H9 (cell line): ENCODE measurements around the gene PAX3. TPM values are rescaled to one million over a fixed set of nuclear protein-coding genes. Genes with fewer than 3 reads are reported as not detected.

Experiments used
- DNase-seq: peaks from one replicate; pipeline ENCODE4 v3.0.0-alpha.2; 2017
- H2AFZ ChIP-seq: one replicate; pipeline ENCODE4 v1.6.1; 2013; ENCODE audit warnings: mild to moderate bottlenecking, low read length, control low read depth, moderate library complexity
- H2AK5ac ChIP-seq: 2 replicates; pipeline ENCODE4 v1.6.1; 2013; ENCODE audit warnings: low read length, control low read depth, mixed read lengths; ENCODE audit not compliant: insufficient read length
- H2BK120ac ChIP-seq: one replicate; pipeline ENCODE4 v1.6.1; 2013; ENCODE audit warnings: low read depth, mild to moderate bottlenecking, low read length, control low read depth, inconsistent platforms; ENCODE audit not compliant: poor library complexity, severe bottlenecking
- H2BK12ac ChIP-seq: 2 replicates; pipeline ENCODE4 v1.6.1; 2013; ENCODE audit warnings: low read length, control low read depth, mixed read lengths, low read depth; ENCODE audit not compliant: insufficient read length
- H2BK15ac ChIP-seq: 2 replicates; pipeline ENCODE4 v1.6.1; 2013; ENCODE audit warnings: low read depth, low read length, control low read depth
- H2BK20ac ChIP-seq: one replicate; pipeline ENCODE4 v1.6.1; 2013; ENCODE audit warnings: low read depth, mild to moderate bottlenecking, low read length, control low read depth, inconsistent platforms; ENCODE audit not compliant: poor library complexity, severe bottlenecking
- H2BK5ac ChIP-seq: 2 replicates; pipeline ENCODE4 v1.6.1; 2013; ENCODE audit warnings: low read length, control low read depth, mixed read lengths; ENCODE audit not compliant: insufficient read length
- H3K14ac ChIP-seq: 2 replicates; pipeline ENCODE4 v1.6.1; 2013; ENCODE audit warnings: low read length, control low read depth; ENCODE audit not compliant: insufficient read depth
- H3K18ac ChIP-seq: 2 replicates; pipeline ENCODE4 v1.6.1; 2013; ENCODE audit warnings: low read depth, mild to moderate bottlenecking, mixed read lengths, low read length, control low read depth; ENCODE audit not compliant: insufficient read length
- H3K23ac ChIP-seq: 2 replicates; pipeline ENCODE4 v1.6.1; 2013; ENCODE audit warnings: low read length, control low read depth, mixed read lengths, low read depth; ENCODE audit not compliant: insufficient read length
- H3K23me2 ChIP-seq: 2 replicates; pipeline ENCODE4 v1.6.1; 2013; ENCODE audit warnings: low read depth, mild to moderate bottlenecking, mixed read lengths, low read length, control low read depth; ENCODE audit not compliant: insufficient read length, poor library complexity, severe bottlenecking
- H3K27ac ChIP-seq: 2 replicates; pipeline ENCODE4 v1.5.1; 2013; ENCODE audit warnings: low read length, control low read depth, mixed read lengths, low read depth; ENCODE audit not compliant: insufficient read length
- H3K27me3 ChIP-seq: 2 replicates; pipeline ENCODE4 v1.6.1; 2013; ENCODE audit warnings: low read length, control low read depth, inconsistent platforms; ENCODE audit not compliant: insufficient read depth
- H3K4ac ChIP-seq: 2 replicates; pipeline ENCODE4 v1.6.1; 2013; ENCODE audit warnings: low read depth, mild to moderate bottlenecking, control low read depth, inconsistent platforms, low read length, moderate library complexity
- H3K4me1 ChIP-seq: 2 replicates; pipeline ENCODE4 v1.6.1; 2013; ENCODE audit warnings: low read length, control low read depth, inconsistent platforms; ENCODE audit not compliant: insufficient read depth
- H3K4me2 ChIP-seq: 2 replicates; pipeline ENCODE4 v1.6.1; 2013; ENCODE audit warnings: low read length, control low read depth, mixed read lengths; ENCODE audit not compliant: insufficient read length, insufficient read depth
- H3K56ac ChIP-seq: 2 replicates; pipeline ENCODE4 v1.6.1; 2013; ENCODE audit warnings: low read depth, mild to moderate bottlenecking, mixed read lengths, low read length, control low read depth; ENCODE audit not compliant: insufficient read length
- H3K79me1 ChIP-seq: 2 replicates; pipeline ENCODE4 v1.6.1; 2013; ENCODE audit warnings: low read depth, mild to moderate bottlenecking, moderate library complexity, low read length, control low read depth, inconsistent platforms; ENCODE audit not compliant: insufficient read depth, poor library complexity, severe bottlenecking
- H3K79me2 ChIP-seq: 2 replicates; pipeline ENCODE4 v1.6.1; 2013; ENCODE audit warnings: low read length, control low read depth, inconsistent platforms; ENCODE audit not compliant: insufficient read depth
- H3K9ac ChIP-seq: 2 replicates; pipeline ENCODE4 v1.6.1; 2013; ENCODE audit warnings: low read length, control low read depth, mixed read lengths; ENCODE audit not compliant: insufficient read length; ENCODE audit errors: extremely low read depth
- H3K9me3 ChIP-seq: one replicate; pipeline ENCODE4 v1.6.1; 2013; ENCODE audit warnings: low read depth, low read length, inconsistent platforms; ENCODE audit not compliant: control insufficient read depth
- H3T11ph ChIP-seq: one replicate; pipeline ENCODE4 v1.6.1; 2013; ENCODE audit warnings: mild to moderate bottlenecking, low read length, control low read depth, inconsistent platforms
- H4K20me1 ChIP-seq: one replicate; pipeline ENCODE4 v1.6.1; 2013; ENCODE audit not compliant: control insufficient read depth, insufficient read length, insufficient read depth
- H4K5ac ChIP-seq: 2 replicates; pipeline ENCODE4 v1.6.1; 2013; ENCODE audit warnings: low read depth, mild to moderate bottlenecking, mixed read lengths, low read length, control low read depth; ENCODE audit not compliant: insufficient read length
- H4K8ac ChIP-seq: replicated peaks from 2 replicates; pipeline ENCODE4 v1.6.1; 2013; ENCODE audit warnings: low read length, control low read depth, mixed read lengths, low read depth; ENCODE audit not compliant: insufficient read length
- H4K91ac ChIP-seq: 2 replicates; pipeline ENCODE4 v1.6.1; 2013; ENCODE audit warnings: low read depth, mild to moderate bottlenecking, moderate library complexity, mixed read lengths, low read length, control low read depth; ENCODE audit not compliant: insufficient read length
- H3K27ac Mint-ChIP-seq, 3 experiments: 2 replicates in 2 of 3; 3 replicates in 1 of 3; pipeline ENCODE4 v1.8.0; 2020 to 2021; ENCODE audit warnings: mixed read lengths in 3 of 3, mild to moderate bottlenecking in 1 of 3, moderate library complexity in 1 of 3
- H3K27me3 Mint-ChIP-seq: 2 replicates; pipeline ENCODE4 v1.8.0; 2021; ENCODE audit warnings: low read depth, mild to moderate bottlenecking, moderate library complexity, mixed read lengths
- H3K36me3 Mint-ChIP-seq, 3 experiments: 2 replicates in 2 of 3; 3 replicates in 1 of 3; pipeline ENCODE4 v1.8.0; 2020 to 2021; ENCODE audit warnings: low read depth in 3 of 3, mixed read lengths in 3 of 3; ENCODE audit not compliant: insufficient read depth in 1 of 3
- H3K4me1 Mint-ChIP-seq, 2 experiments: 2 replicates each; pipeline ENCODE4 v1.8.0; 2020; ENCODE audit warnings: mixed read lengths in 2 of 2
- H3K4me3 Mint-ChIP-seq, 2 experiments: 2 replicates in 1 of 2; 3 replicates in 1 of 2; pipeline ENCODE4 v1.8.0; 2020 to 2021; ENCODE audit warnings: mild to moderate bottlenecking in 2 of 2, mixed read lengths in 2 of 2, moderate library complexity in 1 of 2
- H3K9me3 Mint-ChIP-seq, 2 experiments: 2 replicates in 1 of 2; 3 replicates in 1 of 2; pipeline ENCODE4 v1.8.0; 2020; ENCODE audit warnings: mild to moderate bottlenecking in 2 of 2, mixed read lengths in 2 of 2, moderate library complexity in 1 of 2
- CTCF ChIP-seq: fragments of 200-600 bp; sonication (generic); conservative IDR thresholded peaks from 3 replicates; pipeline ENCODE4 v1.8.0; 2021; ENCODE audit warnings: antibody characterized with exemption, mild to moderate bottlenecking
- WGBS: extraction: QIAGEN DNeasy Blood & Tissue Kit; methylation state at CpG from one replicate; pipeline ENCODE4 v1.1.7; 2013; ENCODE audit warnings: missing lambda C conversion rate, low lambda C conversion rate, mixed read lengths; ENCODE audit not compliant: insufficient read length; ENCODE audit errors: extremely low coverage; 5-methylcytosine and 5-hydroxymethylcytosine counted together
- total RNA-seq: library from RNA; stranded (reverse); gene quantifications from 2 replicates; pipeline ENCODE4 v1.2.1, GENCODE V29; 2021

Gene PAX3
- total RNA-seq, 1 experiment from 2014 or later = not detected

GRCh38 chr2:222272446-222273015 is 26.3 kb downstream of the PAX3 start:
- Histone ChIP-seq H2AFZ (no peak overlapping the region), H3K23ac (no peak overlapping the region), H4K5ac (no peak overlapping the region), H3K4me1 (peaks cover 1% of the 10 kb centered on the region; the same call in 1 of the 2 replicates), H3K18ac (no peak overlapping the region), H2BK15ac (no peak overlapping the region), H4K20me1 (no peaks in the 10 kb centered on the region), H4K91ac (no peak overlapping the region), H2BK20ac (no peak overlapping the region), H2AK5ac (no peak overlapping the region), H3K9ac (no peak overlapping the region), H3K23me2 (no peaks in the 10 kb centered on the region), H3K9me3 (no peaks in the 10 kb centered on the region), H3K14ac (no peak overlapping the region), H3K4ac (no peak overlapping the region), H3T11ph (no peak overlapping the region), H3K27ac (no peak overlapping the region), H3K56ac (no peak overlapping the region), H2BK5ac (no peak overlapping the region), H2BK120ac (no peak overlapping the region), H3K79me1 (no peaks in the 10 kb centered on the region), H3K27me3 (no peaks in the 10 kb centered on the region), H3K4me2 (no peak overlapping the region), H2BK12ac (no peak overlapping the region), H4K8ac (no peak overlapping the region), H3K79me2 (no peaks in the 10 kb centered on the region)
- Mint-ChIP-seq H3K9me3 (no peaks in the 10 kb centered on the region), H3K27ac (no peak overlapping the region; a peak in 1 of 7 replicates), H3K4me1 (peaks cover 30 to 44% of the 10 kb centered on the region in 2 experiments), H3K36me3 (no peaks in the 10 kb centered on the region), H3K27me3 (peaks cover 87% of the 10 kb centered on the region), H3K4me3 (no peak overlapping the region)
- DNase-seq = no peak
- no peak for TF ChIP-seq CTCF
- no CpG with 5 or more reads among the region's 4 CpGs for WGBS
